GM20000 (cell line): ENCODE data around the gene FAM107B.

Experiments used
- DNase-seq: peaks from one replicate; pipeline ENCODE4 v3.0.0; 2012; ENCODE audit warnings: low spot score
- TF ChIP-seq, protein P1 (sequence below): IDR thresholded peaks from 2 replicates; pipeline ENCODE4 v1.5.1; 2012; ENCODE audit warnings: mild to moderate bottlenecking, control low read depth; ENCODE audit errors: extremely low read depth, missing control alignments

FAM107B gene

GRCh38 chr10:14701466-14701865, 73.2 kb downstream of the FAM107B start:
- TF ChIP-seq, protein P1, sequence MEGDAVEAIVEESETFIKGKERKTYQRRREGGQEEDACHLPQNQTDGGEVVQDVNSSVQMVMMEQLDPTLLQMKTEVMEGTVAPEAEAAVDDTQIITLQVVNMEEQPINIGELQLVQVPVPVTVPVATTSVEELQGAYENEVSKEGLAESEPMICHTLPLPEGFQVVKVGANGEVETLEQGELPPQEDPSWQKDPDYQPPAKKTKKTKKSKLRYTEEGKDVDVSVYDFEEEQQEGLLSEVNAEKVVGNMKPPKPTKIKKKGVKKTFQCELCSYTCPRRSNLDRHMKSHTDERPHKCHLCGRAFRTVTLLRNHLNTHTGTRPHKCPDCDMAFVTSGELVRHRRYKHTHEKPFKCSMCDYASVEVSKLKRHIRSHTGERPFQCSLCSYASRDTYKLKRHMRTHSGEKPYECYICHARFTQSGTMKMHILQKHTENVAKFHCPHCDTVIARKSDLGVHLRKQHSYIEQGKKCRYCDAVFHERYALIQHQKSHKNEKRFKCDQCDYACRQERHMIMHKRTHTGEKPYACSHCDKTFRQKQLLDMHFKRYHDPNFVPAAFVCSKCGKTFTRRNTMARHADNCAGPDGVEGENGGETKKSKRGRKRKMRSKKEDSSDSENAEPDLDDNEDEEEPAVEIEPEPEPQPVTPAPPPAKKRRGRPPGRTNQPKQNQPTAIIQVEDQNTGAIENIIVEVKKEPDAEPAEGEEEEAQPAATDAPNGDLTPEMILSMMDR, result no peak
- no peak for DNase-seq

DNA sequence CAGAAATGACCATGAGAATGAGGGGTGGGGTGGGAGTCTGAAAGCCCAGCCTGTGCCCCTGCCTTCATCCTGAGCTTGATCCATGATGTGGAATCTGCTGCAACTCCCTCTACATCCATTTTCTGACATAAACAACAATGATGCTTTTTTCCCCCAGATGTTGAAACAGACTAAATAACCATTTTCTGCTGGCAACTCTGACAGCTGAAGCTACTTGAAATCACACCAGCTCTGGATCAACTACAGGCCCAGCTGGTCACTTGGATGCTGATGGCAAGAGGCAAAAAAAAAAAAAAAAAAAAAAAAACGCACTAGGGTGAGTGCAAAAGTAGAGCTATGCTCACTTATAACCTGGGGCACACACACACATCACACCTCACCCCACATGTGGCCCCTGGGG, 74.2 kb downstream of the FAM107B start:
- TF ChIP-seq, protein P1, result no peak
- no peak for DNase-seq

DNA sequence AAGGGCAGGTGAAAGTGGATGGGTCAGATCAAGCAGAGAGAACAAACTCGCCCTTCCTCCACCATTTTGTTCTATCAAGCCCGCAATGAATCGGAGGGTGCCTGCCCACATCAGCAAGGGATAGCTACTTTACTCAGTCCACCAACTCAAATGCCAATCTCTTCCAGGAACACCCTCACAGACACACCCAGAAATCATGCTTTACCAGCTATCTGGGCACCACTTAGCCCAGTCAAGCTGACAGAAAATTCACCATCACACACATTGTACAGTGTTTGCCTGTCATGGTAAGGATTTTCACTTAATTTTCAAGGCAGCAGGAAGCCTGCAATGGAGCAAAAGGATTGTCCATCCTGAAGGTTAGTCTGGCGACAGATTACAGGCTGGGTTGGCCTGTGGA, 75.2 kb downstream of the FAM107B start:
- DNase-seq, result no peak
- TF ChIP-seq, protein P1, result no peak

DNA sequence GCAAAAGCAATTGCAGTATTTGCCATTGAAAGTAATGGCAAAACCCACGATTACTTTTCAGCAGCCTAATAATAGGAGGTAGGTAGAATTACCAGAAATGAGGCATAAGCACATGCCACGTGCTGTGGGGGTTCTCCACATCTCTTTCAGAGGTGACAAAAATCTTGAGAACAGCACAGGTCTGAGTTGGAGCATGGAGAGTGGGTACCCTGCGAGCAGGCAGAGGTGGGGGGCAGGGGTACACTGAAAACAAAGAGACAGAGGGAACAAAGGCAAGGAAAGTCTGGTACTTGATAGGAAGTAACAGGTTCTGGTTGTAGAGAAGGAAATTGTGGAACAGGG, 75.9 kb downstream of the FAM107B start:
- TF ChIP-seq, protein P1, result no peak
- no peak for DNase-seq

DNA sequence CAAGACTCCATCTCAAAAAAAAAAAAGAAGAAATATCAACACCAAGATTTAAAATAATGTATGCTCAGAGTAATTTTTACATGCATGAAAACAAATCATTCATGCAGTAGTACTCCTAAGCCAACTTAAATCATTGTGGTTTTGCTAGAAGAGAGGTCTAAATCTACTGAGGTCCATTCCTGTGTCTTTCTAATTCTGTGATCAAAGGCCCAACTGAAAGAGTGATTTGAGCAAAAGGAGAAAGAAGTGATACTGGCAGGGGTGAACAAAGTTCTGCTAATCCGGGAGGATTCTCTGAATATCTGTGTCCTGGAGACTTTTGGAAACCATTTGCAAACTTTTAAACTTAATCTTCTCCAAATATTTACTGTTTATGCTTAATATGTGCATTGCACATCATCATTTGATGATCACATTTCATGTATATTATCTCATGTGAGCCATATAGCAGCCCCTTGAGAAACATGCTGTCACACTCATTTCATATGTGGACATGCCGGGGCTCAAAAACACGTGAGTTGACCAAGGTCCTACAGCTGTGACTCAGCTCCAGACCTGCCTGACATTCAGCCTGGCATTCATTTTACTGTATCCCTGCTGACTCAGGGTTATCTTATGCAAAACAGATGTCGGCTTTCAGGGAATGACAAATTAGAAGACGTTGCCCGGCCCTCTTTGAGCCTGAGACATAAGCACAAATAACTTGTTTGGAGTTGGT, 76.4 kb downstream of the FAM107B start:
- no peak for DNase-seq
- TF ChIP-seq, protein P1, result no peak

GRCh38 chr10:14697281-14697680, 77.4 kb downstream of the FAM107B start:
- DNase-seq, result no peak
- TF ChIP-seq, protein P1, result no peak

- no peak for DNase-seq
- TF ChIP-seq, protein P1, result no peak
These were observed 77.9 kb downstream of the FAM107B start for GRCh38 chr10:14696821-14697220.
